Neuron (in vitro differentiated cells): ENCODE results near the gene TIPRL.
"Not testable (repeated sequence)": the region's sequence is repeated elsewhere in the genome, so short reads cannot be mapped to it uniquely, and the experiment has no call there.

Experiments
- H2AFZ ChIP-seq: one replicate; pipeline ENCODE4 v1.6.1; 2013; ENCODE audit warnings: low read depth, mild to moderate bottlenecking, inconsistent platforms, low read length, moderate library complexity
- H3K27me3 ChIP-seq: one replicate; pipeline ENCODE4 v1.6.1; 2013; ENCODE audit warnings: low read length; ENCODE audit not compliant: insufficient read depth
- H3K36me3 ChIP-seq: one replicate; pipeline ENCODE4 v1.6.1; 2013; ENCODE audit warnings: low read length; ENCODE audit not compliant: insufficient read depth
- H3K4me1 ChIP-seq: one replicate; pipeline ENCODE4 v1.6.1; 2013; ENCODE audit warnings: low read length; ENCODE audit not compliant: insufficient read depth
- H3K4me3 ChIP-seq: 2 replicates; pipeline ENCODE4 v1.5.1; 2013; ENCODE audit warnings: mild to moderate bottlenecking, low read length, moderate library complexity
- H3K9me3 ChIP-seq: one replicate; pipeline ENCODE4 v1.6.1; 2013; ENCODE audit warnings: low read length

TIPRL gene

DNA sequence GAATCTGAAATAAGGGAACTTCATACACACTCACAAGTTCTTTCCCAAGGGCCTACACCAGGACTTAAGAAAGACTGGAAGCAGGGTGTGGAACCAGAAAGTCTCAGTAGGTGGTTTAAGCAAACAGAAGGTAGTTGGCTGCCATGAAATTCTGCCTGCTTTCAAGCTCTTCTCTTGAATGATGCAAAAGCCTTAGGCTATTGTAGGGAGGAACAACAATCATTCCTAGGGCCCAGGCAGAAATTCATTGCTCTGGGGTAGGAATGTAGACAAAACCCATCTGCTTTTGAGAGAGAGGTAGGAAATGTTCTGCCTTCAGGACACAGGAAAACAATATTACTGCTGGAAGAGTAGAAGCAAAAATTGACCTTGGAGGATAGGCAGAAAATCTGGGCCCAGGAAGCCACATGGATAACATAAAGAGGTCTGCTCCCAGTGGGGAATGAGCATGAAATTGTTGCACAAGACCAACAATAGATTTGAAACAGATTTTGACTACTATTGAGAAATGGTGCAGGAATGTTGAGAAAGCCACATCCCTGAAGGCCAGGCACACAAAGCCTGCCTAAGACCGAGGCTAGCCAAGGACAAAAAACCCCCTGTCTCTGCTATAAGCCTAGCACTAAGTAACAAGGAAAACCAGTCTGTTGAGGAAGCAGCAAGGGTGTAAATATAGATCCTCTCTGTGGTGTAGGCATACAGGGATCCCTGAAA is 24.3 kb downstream of the TIPRL start:
- no peaks in the 10 kb centered on the region for H3K4me1 ChIP-seq
- peaks cover 16% of the 10 kb centered on the region for H3K36me3 ChIP-seq
- no peak overlapping the region for H2AFZ ChIP-seq
- no peak overlapping the region for H3K4me3 ChIP-seq
- peaks cover 3% of the 10 kb centered on the region for H3K9me3 ChIP-seq
- H3K27me3 ChIP-seq: no peaks in the 10 kb centered on the region

DNA sequence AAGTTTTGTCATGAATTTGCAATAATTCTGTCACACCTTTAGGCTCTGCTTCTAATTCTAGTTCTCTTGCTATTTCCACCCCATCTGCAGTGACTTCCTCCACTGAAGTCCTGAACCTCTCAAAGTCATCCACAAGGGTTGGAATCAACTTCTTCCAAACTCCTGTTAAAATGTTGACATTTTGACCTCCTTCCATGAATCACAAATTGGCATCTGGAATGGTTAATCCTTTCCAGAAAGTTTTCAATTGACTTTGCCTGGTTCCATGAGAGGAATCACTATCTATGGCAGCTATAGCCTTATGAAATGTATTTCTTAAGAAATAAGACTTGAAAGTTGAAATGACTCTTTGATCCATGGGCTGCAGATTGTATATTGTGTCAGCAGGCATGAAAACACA is 27.3 kb downstream of the TIPRL start:
- Histone ChIP-seq H3K36me3 (no peaks in the 10 kb centered on the region), H3K4me1 (no peaks in the 10 kb centered on the region), H3K9me3 (peaks cover 3% of the 10 kb centered on the region), H3K27me3 (no peaks in the 10 kb centered on the region), H2AFZ (no peak overlapping the region), H3K4me3 (no peak overlapping the region)

GRCh38 chr1:168207673-168208072 is 28.9 kb downstream of the TIPRL start:
- H3K36me3 ChIP-seq, H2AFZ ChIP-seq, H3K4me1 ChIP-seq, H3K4me3 ChIP-seq, H3K9me3 ChIP-seq, H3K27me3 ChIP-seq: not testable (repeated sequence)

- Histone ChIP-seq H3K9me3 (no peaks in the 10 kb centered on the region), H3K4me1 (no peaks in the 10 kb centered on the region), H3K36me3 (no peaks in the 10 kb centered on the region), H3K27me3 (no peaks in the 10 kb centered on the region), H2AFZ (no peak overlapping the region), H3K4me3 (no peak overlapping the region)
These were observed 31.6 kb downstream of the TIPRL start for GRCh38 chr1:168210312-168210711.

DNA sequence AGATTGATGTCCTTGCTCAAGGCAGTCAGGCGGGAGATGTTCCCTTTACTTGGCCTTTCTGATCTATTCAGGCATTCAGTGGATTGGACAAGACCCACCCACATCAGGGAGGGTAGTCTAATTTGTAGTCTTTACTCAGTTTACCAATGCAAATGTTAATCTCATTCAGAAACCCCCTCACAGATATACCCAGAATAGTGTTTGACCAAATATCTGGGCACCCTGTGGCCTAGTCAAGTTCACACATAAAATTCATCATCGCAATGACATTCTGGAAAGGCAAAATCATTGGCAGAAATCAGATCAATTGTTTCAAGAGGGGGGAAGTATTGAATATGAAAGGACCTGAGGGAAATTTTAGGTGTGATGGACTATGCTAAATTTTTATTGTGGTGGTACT is 34.6 kb downstream of the TIPRL start:
- Histone ChIP-seq H3K9me3 (no peaks in the 10 kb centered on the region), H3K4me1 (peaks cover 2% of the 10 kb centered on the region), H3K36me3 (no peaks in the 10 kb centered on the region), H3K27me3 (no peaks in the 10 kb centered on the region), H2AFZ (no peak overlapping the region), H3K4me3 (no peak overlapping the region)

DNA sequence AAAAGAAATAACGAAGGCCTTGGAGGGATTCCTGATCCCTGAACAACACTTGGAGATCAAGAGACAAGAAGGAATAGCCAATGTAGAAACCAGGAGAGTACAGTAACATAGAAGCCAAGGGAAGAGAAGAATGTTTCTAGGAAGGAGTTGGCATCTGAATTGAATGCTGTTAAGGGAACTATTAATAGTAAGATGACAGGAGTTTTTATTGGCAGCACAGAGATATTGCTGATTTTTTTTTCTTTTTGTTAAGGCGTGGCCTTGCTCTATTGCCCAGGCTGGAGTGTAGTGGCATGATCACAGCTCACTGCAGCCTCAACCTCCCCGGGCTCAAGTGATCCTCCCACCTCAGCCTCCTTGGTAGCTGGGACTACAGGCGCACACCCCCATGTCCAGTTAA is 37.4 kb downstream of the TIPRL start:
- Histone ChIP-seq H3K4me1 (peaks cover 12% of the 10 kb centered on the region), H3K27me3 (no peaks in the 10 kb centered on the region), H3K4me3 (no peak overlapping the region), H3K9me3 (no peaks in the 10 kb centered on the region), H3K36me3 (no peaks in the 10 kb centered on the region), H2AFZ (no peak overlapping the region)

DNA sequence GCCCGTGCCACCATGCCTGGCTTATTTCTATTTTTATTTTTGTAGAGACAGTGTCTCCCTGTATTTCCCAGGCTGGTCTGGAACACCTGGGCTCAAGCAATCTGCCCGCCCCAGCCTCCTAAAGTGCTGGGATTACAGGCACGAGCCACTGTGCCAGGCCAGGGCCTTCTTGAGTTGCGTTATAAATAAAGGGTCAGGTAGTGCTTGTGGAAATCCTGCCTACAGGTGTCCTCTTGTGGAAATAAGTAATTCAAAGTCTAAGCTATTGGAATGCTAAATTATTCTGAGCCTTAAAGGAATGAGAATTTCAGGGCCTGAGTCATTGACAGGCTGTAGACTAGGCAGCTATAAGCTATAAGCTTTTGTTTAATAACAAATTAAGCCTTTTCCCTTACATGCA is 38.9 kb downstream of the TIPRL start:
- Histone ChIP-seq H3K36me3 (no peaks in the 10 kb centered on the region), H3K4me1 (peaks cover 12% of the 10 kb centered on the region), H3K4me3 (no peak overlapping the region), H2AFZ (no peak overlapping the region), H3K9me3 (no peaks in the 10 kb centered on the region), H3K27me3 (no peaks in the 10 kb centered on the region)

- no peak overlapping the region for H3K4me3 ChIP-seq
- no peaks in the 10 kb centered on the region for H3K36me3 ChIP-seq
- H3K4me1 ChIP-seq: peaks cover 12% of the 10 kb centered on the region
- H2AFZ ChIP-seq: no peak overlapping the region
- H3K27me3 ChIP-seq: no peaks in the 10 kb centered on the region
- H3K9me3 ChIP-seq: no peaks in the 10 kb centered on the region
These were observed 39.9 kb downstream of the TIPRL start for GRCh38 chr1:168218658-168219057.

DNA sequence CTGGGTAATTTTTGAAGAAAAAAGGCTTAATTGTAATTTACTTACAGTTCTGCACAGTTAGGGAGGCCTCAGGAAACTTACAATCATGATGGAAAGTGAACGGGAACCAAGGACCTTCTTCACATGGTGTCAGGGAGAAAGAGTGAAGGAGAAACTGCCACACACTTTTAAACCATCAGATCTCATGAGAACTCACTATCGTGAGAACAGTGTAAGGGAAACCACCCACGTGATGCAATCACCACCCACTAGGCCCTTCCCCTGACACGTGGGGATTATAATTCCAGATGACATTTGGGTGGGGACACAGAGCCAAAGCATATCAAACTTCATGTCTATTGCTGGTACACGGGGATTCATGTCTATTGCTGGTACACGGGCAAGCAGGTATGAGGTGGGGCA is 41.7 kb downstream of the TIPRL start:
- Histone ChIP-seq H3K4me3 (no peak overlapping the region), H3K9me3 (no peaks in the 10 kb centered on the region), H2AFZ (no peak overlapping the region), H3K36me3 (no peaks in the 10 kb centered on the region), H3K27me3 (no peaks in the 10 kb centered on the region), H3K4me1 (peaks cover 12% of the 10 kb centered on the region)

DNA sequence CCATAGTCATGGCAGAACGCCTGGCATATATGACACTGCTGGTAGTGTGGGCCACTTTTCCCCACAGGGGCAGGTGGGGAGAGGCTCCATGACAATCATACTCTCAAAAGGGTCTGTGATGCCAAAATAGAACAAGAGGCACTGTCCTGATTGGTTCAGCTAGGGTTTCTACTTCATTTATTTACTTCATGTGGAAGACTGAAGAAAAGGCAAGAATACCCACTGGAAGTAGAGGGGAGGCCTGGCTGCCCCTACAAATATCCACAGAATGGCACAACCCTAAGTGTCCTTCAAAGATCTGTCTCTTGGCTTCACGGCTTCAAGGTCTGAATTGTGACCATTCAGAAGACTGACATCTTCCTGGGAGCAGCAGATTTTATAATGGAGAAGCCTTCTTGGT is 42.5 kb downstream of the TIPRL start:
- Histone ChIP-seq H3K4me1 (peaks cover 12% of the 10 kb centered on the region), H3K4me3 (no peak overlapping the region), H3K27me3 (no peaks in the 10 kb centered on the region), H2AFZ (no peak overlapping the region), H3K9me3 (no peaks in the 10 kb centered on the region), H3K36me3 (no peaks in the 10 kb centered on the region)

DNA sequence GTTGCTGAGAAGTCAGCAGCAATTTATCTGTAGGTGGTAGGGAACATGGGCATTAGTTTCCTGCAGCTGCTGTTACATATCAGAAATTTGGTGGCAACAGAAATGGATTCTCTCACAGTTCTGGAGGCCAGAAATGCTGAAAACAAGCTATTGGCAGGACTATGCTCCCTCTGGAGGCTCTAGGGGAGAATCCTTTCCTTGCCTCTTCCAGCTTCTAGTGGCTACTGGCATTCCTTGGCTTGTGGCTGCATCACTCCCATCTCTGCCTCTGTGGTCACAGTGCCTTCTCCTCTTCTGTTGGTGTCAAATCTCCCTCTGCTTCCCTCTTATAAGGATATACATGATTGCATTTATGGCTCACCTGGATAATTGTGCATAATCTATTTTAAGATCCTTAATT is 44.5 kb downstream of the TIPRL start:
- H2AFZ ChIP-seq: no peak overlapping the region
- no peaks in the 10 kb centered on the region for H3K27me3 ChIP-seq
- no peak overlapping the region for H3K4me3 ChIP-seq
- no peaks in the 10 kb centered on the region for H3K36me3 ChIP-seq
- H3K9me3 ChIP-seq: no peaks in the 10 kb centered on the region
- H3K4me1 ChIP-seq: peaks cover 22% of the 10 kb centered on the region

DNA sequence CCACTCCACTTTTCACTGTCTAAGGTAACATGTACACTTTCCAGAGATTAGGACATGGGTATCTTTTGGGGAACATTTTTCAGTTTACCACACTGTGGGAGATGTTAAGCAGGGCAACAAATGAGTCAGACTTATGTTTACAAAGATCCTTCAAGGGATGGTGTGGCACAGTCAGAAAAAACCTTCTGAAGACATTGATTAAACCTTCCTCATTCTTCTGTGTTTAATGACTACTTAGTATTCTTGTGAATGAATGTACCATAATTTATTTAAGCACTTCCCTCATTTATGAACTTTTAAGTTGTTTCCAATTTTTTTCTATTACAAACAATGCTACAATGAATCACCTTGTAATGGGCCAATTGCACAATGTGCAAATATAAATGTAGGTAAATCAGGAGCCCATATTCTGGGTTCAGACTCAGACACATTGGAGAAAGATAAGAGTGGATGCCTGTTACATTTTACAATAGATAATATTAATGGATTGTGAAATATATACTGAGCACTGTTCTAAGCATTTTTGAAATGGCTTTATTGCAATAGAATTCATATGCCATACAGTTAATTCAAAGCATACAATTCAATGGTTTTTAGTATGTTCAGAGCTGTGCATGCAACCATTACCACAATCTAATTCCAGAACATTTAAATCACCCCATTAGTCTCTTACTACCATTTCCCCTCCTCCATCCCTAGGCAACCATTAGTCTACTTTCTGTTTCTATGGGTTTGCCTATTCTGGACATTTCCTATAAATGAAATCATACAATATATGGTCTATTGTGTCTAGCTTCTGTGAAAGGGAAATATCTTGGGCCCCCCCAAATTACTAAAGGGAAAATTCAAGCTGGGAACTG is 45.1 kb downstream of the TIPRL start:
- no peak overlapping the region for H3K4me3 ChIP-seq
- no peaks in the 10 kb centered on the region for H3K27me3 ChIP-seq
- H3K36me3 ChIP-seq: no peaks in the 10 kb centered on the region
- H3K9me3 ChIP-seq: no peaks in the 10 kb centered on the region
- peaks cover 16% of the 10 kb centered on the region for H3K4me1 ChIP-seq
- H2AFZ ChIP-seq: no peak overlapping the region

DNA sequence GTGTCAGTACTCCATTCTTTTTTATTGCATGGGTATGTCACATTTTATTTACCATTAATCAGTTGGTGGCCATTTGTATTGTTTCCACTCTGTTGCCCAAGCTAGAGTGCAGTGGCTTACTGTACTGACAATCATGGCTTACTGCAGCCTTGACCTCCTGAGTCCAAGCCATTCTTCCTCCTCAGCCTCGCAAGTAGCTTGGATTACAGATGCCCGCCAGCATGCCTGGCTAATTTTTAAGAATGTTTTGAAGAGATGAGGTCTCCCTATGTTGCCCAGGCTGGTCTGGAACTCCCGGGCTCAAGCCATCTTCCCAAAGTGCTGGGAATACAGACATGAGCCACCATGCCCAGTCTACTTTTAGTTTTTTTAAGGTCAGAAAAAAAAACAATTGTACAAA is 46.2 kb downstream of the TIPRL start:
- H3K4me1 ChIP-seq: peaks cover 12% of the 10 kb centered on the region
- H3K9me3 ChIP-seq: no peaks in the 10 kb centered on the region
- no peaks in the 10 kb centered on the region for H3K27me3 ChIP-seq
- H2AFZ ChIP-seq: peak overlapping the region; percentile 88
- H3K4me3 ChIP-seq: peak overlapping the region; percentile 94
- peaks cover 5% of the 10 kb centered on the region for H3K36me3 ChIP-seq
